Placental pericyte (primary cell): ENCODE results near the gene MINAR1. TPM values are rescaled to one million over a fixed set of nuclear protein-coding genes. Genes with fewer than 3 reads are reported as not detected.

Experiments
- total RNA-seq: library from RNA; depleted of rRNA; stranded (reverse); fragments of >200 nt; gene quantifications from 2 replicates; pipeline ENCODE4 v1.2.3, GENCODE V29; 2012

The MINAR1 gene
- total RNA-seq = 0.66 and 2.4 TPM in 2 replicates

GRCh38 chr15:79431636-79432344 is at the start of gene MINAR1:
MINAR1 (plus strand) TSS chr15:79432336; CDS start chr15:79456148, 23,812 bp downstream.

Other genes starting within 250 kb of the MINAR1 start
- gene ANKRD34C, start 149.6 kb upstream of the MINAR1 start, total RNA-seq = not detected in 2 replicates
- 62.6 and 114 TPM in 2 replicates for gene TMED3, start 121.2 kb upstream of the MINAR1 start, total RNA-seq